Right renal cortex interstitium (tissue), 3 donors: ENCODE measurements around the gene NKX6-2. TPM values are rescaled to one million over a fixed set of nuclear protein-coding genes. Genes with fewer than 3 reads are reported as not detected.

Experiments
- DNase-seq, 3 donors: peaks; one replicate each; pipeline ENCODE4 v3.0.0-alpha.2; 2013; ENCODE audit warnings: low read depth in 3 of 3, low spot score in 2 of 3
- polyA plus RNA-seq, 3 donors: library from polyadenylated mRNA; unstranded; fragments of 120-200 nt; gene quantifications; one replicate each; pipeline ENCODE4 v1.2.1, GENCODE V29; 2013; ENCODE audit not compliant: insufficient read length in 3 of 3

The NKX6-2 gene
- polyA plus RNA-seq, 3 donors = 7.1 to 8.4 (median 7.6) TPM

DNA sequence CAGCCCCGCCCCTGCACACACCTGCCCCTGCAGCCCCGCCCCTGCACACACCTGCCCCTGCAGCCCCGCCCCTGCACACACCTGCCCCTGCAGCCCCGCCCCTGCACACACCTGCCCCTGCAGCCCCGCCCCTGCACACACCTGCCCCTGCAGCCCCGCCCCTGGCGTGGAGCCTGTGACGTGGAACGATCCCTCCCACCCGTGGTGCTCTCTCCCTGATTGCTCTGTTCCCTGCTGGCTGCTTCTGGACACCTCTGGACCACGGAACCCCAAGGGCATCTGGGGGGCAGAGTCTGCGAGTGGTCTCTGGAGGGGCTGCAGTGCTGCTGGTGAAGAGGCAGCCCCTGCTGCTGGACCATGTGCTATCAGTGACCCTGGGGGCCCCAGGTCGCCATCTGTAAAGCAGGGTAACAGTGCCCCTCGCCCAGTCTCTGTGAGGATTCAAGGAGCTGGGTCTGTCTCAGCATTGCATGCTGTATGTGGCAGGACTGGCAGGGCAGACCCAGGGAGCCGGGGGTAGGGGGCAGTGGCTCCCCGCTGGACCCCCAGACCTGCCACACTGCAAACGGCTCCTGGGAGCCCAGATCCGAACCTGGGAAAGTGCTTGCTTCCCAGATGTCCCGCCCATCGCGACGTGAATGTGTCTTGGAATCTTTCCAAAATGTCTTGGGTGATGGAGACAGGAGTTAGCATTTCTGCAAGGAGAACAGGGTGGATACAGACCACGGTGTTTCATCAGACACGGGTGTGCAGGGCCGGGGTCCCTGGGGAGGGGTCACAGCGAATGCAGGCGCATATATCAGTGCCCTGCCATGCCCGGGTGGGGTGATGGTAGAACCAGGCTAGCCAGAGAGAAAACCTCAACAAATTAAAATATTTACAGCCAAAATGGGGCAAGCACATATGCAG is 27.9 kb upstream of the NKX6-2 start:
- DNase-seq = no peak

- DNase-seq = no peak
These were observed 27.1 kb upstream of the NKX6-2 start for GRCh38 chr10:132813001-132813401.

GRCh38 chr10:132812520-132812919 is 26.6 kb upstream of the NKX6-2 start:
- DNase-seq = no peak

DNA sequence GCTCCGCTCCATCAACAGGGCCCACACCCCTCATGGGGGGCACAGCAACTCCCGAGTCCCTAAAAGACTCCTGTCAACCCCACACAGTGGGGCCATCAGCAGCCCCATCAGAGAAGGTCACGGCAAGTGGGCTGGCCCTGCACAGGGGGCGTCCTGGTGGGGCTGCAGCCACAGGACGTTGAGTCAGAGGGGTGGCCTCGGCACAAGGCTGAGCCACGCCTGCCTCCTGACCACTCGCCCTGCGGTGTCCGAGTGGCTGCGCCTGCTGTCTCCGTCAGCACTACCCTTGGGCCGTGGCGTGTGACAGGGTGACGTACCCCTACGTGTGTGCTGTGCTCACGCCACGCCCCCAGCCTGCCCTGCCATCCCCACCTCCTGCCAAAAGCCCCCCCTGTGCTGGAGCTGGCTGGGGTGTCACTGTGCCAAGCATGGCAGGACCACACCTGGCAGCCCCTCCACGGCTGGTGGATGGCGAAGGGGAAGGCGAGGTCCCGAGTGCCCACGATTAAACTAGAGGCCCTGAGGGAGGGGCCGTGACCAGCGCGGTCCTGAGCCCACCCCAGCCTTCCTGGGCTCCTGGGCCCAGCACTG is 26.0 kb upstream of the NKX6-2 start:
- no peak for DNase-seq

- DNase-seq = no peak
These were observed 25.1 kb upstream of the NKX6-2 start for GRCh38 chr10:132810807-132811700.

DNA sequence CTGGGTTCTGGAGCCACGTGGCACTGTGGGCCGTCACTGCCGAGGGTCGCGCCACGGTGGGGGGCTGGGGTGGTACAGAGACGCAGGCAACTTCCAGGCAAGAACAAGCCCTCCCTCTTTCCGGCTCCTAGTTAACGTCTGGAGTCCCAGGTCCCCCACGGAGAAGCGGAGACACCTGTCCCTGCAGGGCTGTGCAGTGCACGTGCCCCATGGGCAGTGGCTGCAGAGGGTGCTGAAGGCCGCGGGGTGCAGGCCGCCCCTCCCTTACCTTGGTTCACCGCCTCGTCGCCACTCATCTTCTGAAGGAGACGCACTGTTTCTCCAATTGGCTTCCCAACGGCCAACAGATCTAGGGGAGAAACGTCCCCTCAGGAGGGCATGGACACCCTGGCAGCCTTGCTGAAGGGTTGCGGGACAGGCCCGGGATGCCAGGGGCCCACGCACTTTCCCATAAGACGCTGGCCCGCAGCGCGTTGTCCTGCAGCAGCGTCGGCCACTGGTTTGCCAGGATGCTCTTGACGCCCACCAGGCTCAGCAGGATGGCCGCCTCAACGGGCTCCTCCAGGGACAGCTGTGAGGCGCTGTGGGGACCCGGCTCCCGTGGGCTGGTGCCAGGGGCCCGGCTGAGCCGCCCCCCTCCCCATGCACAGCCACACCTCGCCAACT is 24.3 kb upstream of the NKX6-2 start:
- no peak for DNase-seq

GRCh38 chr10:132809232-132810140 is 23.5 kb upstream of the NKX6-2 start:
- no peak for DNase-seq

DNA sequence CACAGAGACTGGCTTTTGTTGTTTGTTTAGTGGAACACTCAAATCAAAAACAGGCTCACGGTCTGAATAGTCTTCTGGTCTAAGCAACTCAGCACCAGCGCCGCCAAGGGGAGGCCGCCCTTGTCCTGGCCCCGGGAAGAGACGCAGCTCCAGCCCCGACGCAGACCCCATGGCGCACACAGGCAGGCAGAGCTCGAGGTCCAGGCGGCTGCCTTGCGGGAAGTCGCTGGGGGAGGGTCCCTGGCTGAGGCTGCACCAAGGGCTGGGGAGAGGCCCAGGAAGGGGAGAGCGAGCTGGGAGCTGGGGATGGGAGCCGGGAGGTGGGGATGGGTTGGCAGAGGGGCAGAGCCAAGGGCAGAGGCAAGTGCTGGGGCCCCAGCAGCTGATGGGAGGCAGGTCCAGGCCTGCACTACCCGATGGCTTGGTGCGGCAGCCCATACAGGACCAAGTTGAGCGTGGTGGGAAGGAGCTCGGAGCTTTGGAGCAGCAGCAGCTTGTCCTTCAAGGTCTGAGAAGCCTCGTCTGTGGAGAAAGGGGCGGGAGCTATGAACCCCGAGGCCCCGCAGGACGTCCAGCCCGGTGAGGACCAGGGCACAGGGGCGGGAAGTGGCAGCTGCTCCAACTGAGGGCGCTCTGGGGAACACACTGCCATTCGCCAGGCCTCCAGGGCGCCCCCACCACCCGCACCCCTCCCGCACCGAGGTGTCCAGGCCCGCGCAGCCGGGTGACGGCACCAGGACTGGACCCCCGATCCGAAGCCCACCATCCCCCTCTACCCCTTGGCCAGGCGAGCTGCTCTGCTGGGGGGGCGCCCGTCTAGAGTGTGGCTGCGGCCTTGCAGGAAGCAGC is 22.7 kb upstream of the NKX6-2 start:
- DNase-seq = no peak

DNA sequence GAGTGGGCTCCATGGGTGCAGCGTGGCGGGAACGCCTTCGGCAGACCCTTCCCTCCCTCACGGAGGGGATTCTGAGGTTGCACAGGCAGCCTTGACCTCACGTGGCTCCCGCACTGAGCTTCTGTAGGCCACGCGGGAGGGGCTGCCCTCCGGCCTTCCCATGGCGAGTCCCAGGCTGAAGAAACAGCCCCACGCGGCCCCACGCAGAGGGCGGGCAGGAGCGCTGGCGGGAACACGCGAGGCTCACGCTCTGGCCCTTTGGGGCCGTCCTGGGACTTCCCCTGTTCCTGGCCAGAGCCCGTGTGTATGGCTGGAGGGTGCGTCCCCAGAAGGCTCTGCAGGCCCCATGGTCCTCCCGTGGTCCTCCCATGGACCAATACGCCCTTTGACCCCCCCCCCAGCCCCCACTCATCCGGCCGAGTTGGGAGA is 21.7 kb upstream of the NKX6-2 start:
- DNase-seq = no peak

DNA sequence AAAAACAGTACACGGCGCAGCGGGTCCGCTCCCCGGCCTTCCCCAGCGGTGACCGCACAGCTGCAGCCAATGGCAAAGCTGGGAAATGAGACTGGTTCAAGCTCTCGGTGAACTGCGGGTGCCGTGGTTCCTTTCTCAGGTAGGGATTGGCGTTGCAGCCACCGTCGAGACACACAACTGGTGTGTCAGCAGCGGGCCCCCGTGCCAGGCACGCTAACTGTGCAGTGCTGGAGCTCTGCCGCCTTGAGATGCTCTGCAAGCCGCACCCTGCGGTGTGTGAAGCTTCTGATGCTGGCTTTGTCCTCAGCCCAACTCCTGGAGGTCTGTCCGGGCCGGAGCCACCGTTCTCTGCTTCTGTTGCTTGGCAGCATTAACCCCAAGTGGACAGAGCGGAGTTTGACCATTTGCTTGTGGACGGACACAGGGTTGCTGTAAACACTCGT is 20.6 kb upstream of the NKX6-2 start:
- no peak for DNase-seq

DNA sequence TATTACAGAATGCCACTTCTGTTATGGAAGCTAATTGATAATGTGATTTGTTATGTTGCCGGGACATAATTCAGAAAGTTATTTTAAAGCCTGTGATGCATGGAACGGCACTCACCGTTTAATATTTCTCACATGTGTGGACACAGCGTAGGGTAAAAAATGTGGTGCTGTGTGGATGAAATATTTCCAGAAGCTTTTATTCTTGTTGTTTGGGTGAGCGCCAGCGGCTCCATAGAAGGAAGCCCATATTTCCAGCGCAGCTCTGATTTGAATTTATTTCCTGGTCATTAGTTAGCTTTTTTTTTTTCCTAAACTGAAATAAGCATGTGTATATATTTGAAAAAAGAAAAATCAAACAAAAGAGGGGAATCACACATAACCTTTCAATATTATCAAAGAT is 20.2 kb upstream of the NKX6-2 start:
- DNase-seq = no peak

- no peak for DNase-seq
These were observed 19.7 kb upstream of the NKX6-2 start for GRCh38 chr10:132805599-132805998.

DNA sequence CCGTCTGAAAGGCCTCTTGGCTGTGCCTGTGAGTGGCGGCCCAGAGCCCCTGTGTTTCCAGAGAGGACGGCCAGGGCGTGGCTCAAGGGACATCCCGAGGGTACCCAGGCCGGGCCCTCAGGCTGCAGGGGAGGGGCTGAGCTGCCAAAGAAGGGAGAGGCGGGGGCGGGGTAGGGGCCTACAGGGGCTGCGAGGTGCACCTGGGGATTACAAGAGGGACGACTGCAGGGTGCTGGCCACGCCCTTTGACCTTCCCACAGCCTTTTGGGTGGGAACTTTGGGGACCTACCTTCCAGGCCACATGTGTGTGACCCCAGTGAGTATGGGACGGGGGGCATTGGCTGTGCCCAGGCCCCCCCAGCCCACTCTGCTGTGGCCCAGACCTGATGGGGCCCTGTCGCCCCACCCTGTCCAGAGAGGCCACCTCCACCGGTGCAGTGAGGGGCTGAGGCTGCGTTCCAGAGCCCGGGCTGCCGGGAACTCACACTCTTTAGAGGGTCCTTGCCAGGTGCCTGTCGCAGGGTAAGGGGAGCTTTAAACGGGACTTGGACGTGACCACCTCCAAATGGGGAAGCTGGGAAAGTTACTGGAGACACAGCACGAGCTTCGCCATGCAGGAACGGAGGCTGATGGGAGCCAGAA is 19.0 kb upstream of the NKX6-2 start:
- no peak for DNase-seq

DNA sequence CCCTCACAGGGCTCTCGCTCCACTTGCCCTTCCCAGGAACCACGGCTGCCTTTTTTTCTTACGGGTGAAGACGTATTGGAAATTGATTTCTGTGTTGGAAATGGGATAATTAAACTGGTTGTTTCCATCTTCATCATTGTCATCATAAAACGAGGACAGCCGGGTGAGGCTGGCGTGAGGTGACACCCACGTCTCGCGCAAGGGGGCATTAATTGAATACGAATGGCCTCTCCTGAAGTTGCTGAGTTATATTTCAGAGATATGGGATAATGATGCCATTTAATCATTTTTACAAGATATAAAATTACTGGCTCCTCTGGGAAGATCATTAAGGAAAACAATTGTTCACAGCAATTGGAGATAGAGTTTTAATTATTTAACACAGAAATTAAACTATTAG is 18.3 kb upstream of the NKX6-2 start:
- no peak for DNase-seq

DNA sequence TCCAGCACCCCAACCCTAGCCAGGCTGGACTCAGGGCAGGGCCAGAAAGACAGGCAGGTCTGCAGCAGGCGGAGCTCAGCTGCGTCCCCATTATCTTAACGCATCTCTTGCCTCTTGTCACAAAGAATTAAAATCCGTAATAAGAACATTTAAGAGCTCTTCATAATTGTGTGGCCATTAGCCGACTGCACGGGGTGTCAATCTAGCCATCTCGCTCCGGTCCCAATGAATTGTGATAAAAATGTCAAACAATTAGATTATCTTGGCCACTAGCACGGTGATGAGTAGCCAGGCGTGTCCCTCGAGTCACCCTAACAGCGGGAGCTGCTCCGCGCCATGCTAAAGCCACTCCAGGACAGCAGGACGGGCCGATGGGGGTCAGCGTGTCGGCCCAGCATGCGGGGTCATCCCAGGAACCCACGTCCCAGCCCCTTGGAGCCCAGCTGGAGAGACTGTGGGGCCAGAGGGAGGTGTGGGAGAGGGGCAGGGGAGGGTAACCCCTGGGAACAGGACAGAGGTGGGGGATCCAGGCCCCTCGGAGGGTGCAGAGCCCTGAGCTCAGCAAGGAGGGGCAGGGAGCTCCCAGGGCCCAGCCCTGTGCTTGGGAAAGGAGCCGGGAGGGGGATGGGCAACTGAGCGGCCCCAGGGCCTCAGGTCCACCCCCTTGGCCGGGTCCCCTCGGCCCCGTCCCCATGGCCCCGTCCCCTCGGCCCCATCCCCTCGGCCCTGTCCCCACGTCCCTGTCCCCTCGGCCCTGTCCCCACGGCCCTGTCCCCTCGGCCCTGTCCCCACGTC is 17.7 kb upstream of the NKX6-2 start:
- no peak for DNase-seq

DNA sequence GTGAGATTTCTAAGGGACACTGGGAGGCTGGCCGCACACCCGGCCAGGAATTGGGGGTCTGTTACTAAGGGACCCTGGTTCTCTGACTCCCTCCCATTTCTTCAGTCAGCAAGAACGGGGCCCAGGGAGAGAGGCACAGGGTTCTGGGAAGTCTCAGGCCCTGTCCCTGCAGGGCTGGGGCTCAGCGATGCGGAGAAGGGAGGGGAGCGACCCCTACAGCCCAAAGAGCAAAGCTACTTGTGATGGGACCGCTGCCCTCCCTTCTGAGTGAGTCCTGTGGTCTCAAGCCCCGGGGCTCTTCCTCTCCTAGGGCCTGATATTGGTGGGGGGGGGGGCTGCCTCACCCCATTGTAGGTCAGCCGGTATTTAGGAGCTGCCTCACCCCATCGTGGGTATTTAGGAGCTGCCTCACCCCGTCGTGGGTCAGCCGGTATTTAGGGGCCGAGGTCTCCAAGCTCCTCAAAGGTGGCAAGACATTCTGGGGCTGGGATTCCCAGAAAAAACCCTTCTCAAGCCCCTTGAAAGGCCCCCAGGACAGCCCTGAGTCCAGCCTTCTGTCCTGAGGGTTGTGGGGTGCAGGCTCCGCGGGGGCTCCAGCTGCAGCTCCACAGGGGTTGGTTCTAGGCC is 16.9 kb upstream of the NKX6-2 start:
- DNase-seq = no peak

DNA sequence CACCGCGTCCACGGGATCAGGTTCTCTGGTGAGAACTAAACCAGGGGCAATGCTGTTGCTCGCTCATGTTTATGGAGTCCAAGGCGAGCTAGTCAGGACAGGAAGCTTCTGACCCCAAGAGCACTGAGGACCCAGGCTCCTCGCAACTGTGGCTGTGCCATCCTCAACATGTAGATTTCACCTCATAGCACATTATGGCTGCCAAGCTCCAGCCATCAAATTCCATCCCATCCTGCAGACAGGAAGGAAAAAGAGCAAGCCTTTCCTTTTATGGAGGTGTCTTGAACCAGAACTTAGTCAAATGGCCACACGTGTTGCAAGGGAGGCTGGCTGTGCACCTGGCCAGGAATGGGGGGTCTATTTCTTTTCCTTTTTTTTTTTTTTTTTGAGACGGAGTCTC is 16.1 kb upstream of the NKX6-2 start:
- no peak for DNase-seq
